KMS-11 (cell line): Measurements from ENCODE around the gene MAP3K2.

Experiments used
- H2AFZ ChIP-seq: fragments of 200-600 bp; sonication (generic); 2 replicates; pipeline ENCODE4 v1.6.1; 2016; ENCODE audit warnings: antibody characterized with exemption, mixed run types, low read depth
- H3K27ac ChIP-seq: fragments of 200-600 bp; sonication (generic); 2 replicates; pipeline ENCODE4 v1.6.1; 2016; ENCODE audit warnings: mild to moderate bottlenecking, mixed run types
- H3K27me3 ChIP-seq: fragments of 200-600 bp; sonication (generic); 2 replicates; pipeline ENCODE4 v1.6.1; 2017; ENCODE audit warnings: mild to moderate bottlenecking, low read depth, mixed run types, moderate library complexity; ENCODE audit not compliant: insufficient read depth
- H3K36me3 ChIP-seq: fragments of 200-600 bp; sonication (generic); 2 replicates; pipeline ENCODE4 v1.6.1; 2017; ENCODE audit warnings: mild to moderate bottlenecking, mixed run types; ENCODE audit not compliant: insufficient read depth
- H3K4me1 ChIP-seq: fragments of 200-600 bp; sonication (generic); 2 replicates; pipeline ENCODE4 v1.6.1; 2016; ENCODE audit warnings: mild to moderate bottlenecking, low read depth, mixed run types; ENCODE audit not compliant: poor library complexity, severe bottlenecking
- H3K4me2 ChIP-seq: fragments of 200-600 bp; sonication (generic); 2 replicates; pipeline ENCODE4 v1.7.0; 2016; ENCODE audit warnings: mild to moderate bottlenecking, mixed run types
- H3K4me3 ChIP-seq: fragments of 200-600 bp; sonication (generic); IDR thresholded peaks from 2 replicates; pipeline ENCODE4 v1.6.1; 2017; ENCODE audit warnings: low read depth, low read length, mixed read lengths; ENCODE audit not compliant: insufficient read depth
- H3K79me2 ChIP-seq: fragments of 200-600 bp; sonication (generic); 2 replicates; pipeline ENCODE4 v1.6.1; 2016; ENCODE audit warnings: low read depth, mixed run types; ENCODE audit not compliant: insufficient read depth
- H3K9ac ChIP-seq: fragments of 200-600 bp; sonication (generic); 2 replicates; pipeline ENCODE4 v1.6.1; 2016; ENCODE audit warnings: mild to moderate bottlenecking, mixed run types
- H4K20me1 ChIP-seq: fragments of 200-600 bp; sonication (generic); 2 replicates; pipeline ENCODE4 v1.6.1; 2016; ENCODE audit warnings: mild to moderate bottlenecking, mixed run types; ENCODE audit not compliant: insufficient read depth
- TF ChIP-seq, protein P1 (sequence below): fragments of 200-600 bp; sonication (generic); conservative IDR thresholded peaks from 2 replicates; pipeline ENCODE4 v1.6.1; 2017; ENCODE audit warnings: low read depth, mild to moderate bottlenecking, antibody characterized with exemption, low read length, moderate library complexity, mixed read lengths

The MAP3K2 gene, protein sequence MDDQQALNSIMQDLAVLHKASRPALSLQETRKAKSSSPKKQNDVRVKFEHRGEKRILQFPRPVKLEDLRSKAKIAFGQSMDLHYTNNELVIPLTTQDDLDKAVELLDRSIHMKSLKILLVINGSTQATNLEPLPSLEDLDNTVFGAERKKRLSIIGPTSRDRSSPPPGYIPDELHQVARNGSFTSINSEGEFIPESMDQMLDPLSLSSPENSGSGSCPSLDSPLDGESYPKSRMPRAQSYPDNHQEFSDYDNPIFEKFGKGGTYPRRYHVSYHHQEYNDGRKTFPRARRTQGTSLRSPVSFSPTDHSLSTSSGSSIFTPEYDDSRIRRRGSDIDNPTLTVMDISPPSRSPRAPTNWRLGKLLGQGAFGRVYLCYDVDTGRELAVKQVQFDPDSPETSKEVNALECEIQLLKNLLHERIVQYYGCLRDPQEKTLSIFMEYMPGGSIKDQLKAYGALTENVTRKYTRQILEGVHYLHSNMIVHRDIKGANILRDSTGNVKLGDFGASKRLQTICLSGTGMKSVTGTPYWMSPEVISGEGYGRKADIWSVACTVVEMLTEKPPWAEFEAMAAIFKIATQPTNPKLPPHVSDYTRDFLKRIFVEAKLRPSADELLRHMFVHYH

GRCh38 chr2:127387655-127388422, at the start of gene MAP3K2:
Gene MAP3K2, minus strand, starts transcription at chr2:127387975. Its CDS starts 44,846 bp downstream, at chr2:127343129.
- Histone ChIP-seq H3K36me3 (no peaks in the 10 kb centered on the region), H3K27ac (peak within 1 kb of the TSS; percentile 97), H3K4me1 (peaks cover 34% of the 10 kb centered on the region), H4K20me1 (no peaks in the 10 kb centered on the region), H3K27me3 (no peaks in the 10 kb centered on the region), H2AFZ (peak within 1 kb of the TSS; percentile 67), H3K4me2 (peak within 1 kb of the TSS; percentile 96), H3K9ac (peak within 1 kb of the TSS; percentile 96), H3K4me3 (peak within 1 kb of the TSS; percentile 39), H3K79me2 (peaks cover 33% of the 10 kb centered on the region; the same call in 1 of the 2 replicates)
- TF ChIP-seq, protein P1, sequence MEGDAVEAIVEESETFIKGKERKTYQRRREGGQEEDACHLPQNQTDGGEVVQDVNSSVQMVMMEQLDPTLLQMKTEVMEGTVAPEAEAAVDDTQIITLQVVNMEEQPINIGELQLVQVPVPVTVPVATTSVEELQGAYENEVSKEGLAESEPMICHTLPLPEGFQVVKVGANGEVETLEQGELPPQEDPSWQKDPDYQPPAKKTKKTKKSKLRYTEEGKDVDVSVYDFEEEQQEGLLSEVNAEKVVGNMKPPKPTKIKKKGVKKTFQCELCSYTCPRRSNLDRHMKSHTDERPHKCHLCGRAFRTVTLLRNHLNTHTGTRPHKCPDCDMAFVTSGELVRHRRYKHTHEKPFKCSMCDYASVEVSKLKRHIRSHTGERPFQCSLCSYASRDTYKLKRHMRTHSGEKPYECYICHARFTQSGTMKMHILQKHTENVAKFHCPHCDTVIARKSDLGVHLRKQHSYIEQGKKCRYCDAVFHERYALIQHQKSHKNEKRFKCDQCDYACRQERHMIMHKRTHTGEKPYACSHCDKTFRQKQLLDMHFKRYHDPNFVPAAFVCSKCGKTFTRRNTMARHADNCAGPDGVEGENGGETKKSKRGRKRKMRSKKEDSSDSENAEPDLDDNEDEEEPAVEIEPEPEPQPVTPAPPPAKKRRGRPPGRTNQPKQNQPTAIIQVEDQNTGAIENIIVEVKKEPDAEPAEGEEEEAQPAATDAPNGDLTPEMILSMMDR: no peak

- H2AFZ ChIP-seq: no peak overlapping the region
- H4K20me1 ChIP-seq: no peaks in the 10 kb centered on the region
- H3K79me2 ChIP-seq: no peaks in the 10 kb centered on the region
- H3K36me3 ChIP-seq: no peaks in the 10 kb centered on the region
- H3K27ac ChIP-seq: no peak overlapping the region
- TF ChIP-seq, protein P1: no peak
- no peak overlapping the region for H3K9ac ChIP-seq
- H3K4me1 ChIP-seq: no peaks in the 10 kb centered on the region
- no peak overlapping the region for H3K4me2 ChIP-seq
- no peak overlapping the region for H3K4me3 ChIP-seq
- no peaks in the 10 kb centered on the region for H3K27me3 ChIP-seq
These were observed 49.3 kb upstream of the MAP3K2 start for GRCh38 chr2:127437056-127437455.

DNA sequence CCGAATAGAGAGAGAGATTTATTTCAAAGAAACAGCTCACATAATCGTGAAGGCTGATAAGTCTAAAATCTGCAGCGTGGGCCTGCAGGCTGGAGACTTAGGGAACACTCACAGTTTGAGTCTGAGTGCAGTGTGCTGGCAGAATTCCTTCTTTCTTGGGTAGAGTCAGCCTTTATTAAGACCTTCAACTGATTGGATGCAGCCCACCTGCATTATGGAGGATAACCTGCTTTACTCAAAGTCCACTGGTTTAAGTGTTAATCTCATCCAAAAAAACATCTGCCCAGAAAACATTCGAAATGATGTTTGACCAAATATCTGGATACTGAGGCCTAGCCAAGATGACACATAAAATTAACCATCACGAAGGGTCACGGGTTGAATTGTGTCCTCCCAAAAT, 46.7 kb upstream of the MAP3K2 start:
- Histone ChIP-seq H3K27me3 (no peaks in the 10 kb centered on the region), H3K27ac (no peak overlapping the region)

GRCh38 chr2:127431408-127432023, 43.7 kb upstream of the MAP3K2 start:
- no peaks in the 10 kb centered on the region for H3K79me2 ChIP-seq
- no peak overlapping the region for H3K27ac ChIP-seq
- H3K27me3 ChIP-seq: no peaks in the 10 kb centered on the region
- no peaks in the 10 kb centered on the region for H4K20me1 ChIP-seq
- no peaks in the 10 kb centered on the region for H3K36me3 ChIP-seq
- TF ChIP-seq, protein P1: no peak
- H2AFZ ChIP-seq: no peak overlapping the region
- no peaks in the 10 kb centered on the region for H3K4me1 ChIP-seq
- no peak overlapping the region for H3K4me3 ChIP-seq
- H3K9ac ChIP-seq: no peak overlapping the region
- no peak overlapping the region for H3K4me2 ChIP-seq

More for the DNA sequence above, 46.7 kb upstream of the MAP3K2 start:
- H3K4me2 ChIP-seq: no peak overlapping the region
- H4K20me1 ChIP-seq: no peaks in the 10 kb centered on the region
- no peaks in the 10 kb centered on the region for H3K36me3 ChIP-seq
- TF ChIP-seq, protein P1: no peak
- H3K9ac ChIP-seq: no peak overlapping the region
- H3K4me1 ChIP-seq: no peaks in the 10 kb centered on the region
- H3K4me3 ChIP-seq: no peak overlapping the region
- no peaks in the 10 kb centered on the region for H3K79me2 ChIP-seq
- H2AFZ ChIP-seq: no peak overlapping the region
